Measurements from ENCODE around the gene CDC42BPB.

Gene CDC42BPB

GRCh38 chr14:102914474-102915291, 142.7 kb downstream of the CDC42BPB start:
- H3K27ac ChIP-seq (ENCODE audit: low read length): no peak overlapping the region
- peaks cover 3% of the 10 kb centered on the region for H3K4me1 ChIP-seq (ENCODE audit: control insufficient read depth, insufficient read depth, low read length)
- no peak for DNase-seq (ENCODE audit: low read depth, low spot score)
- no peak overlapping the region for H3K4me3 ChIP-seq (ENCODE audit: low read length)
- H3K36me3 ChIP-seq (ENCODE audit: control insufficient read depth, insufficient read depth, low read length): 0 out of 2 replicates have a peak, but pooled peaks cover under 1% of the 10 kb centered on the region
- H3K27me3 ChIP-seq (ENCODE audit: control insufficient read depth, insufficient read depth, low read length): no peaks in the 10 kb centered on the region
- H3K9me3 ChIP-seq (ENCODE audit: control insufficient read depth, insufficient read depth, low read length): no peaks in the 10 kb centered on the region
- no CpG with 5 or more reads among the region's 26 CpGs for WGBS (ENCODE audit: insufficient coverage, insufficient read length)

- Histone ChIP-seq H3K4me1 (ENCODE audit: control insufficient read depth, insufficient read depth, low read length) (peaks cover 3% of the 10 kb centered on the region), H3K4me3 (ENCODE audit: low read length) (no peak overlapping the region), H3K27ac (ENCODE audit: low read length) (no peak overlapping the region), H3K27me3 (ENCODE audit: control insufficient read depth, insufficient read depth, low read length) (no peaks in the 10 kb centered on the region), H3K36me3 (ENCODE audit: control insufficient read depth, insufficient read depth, low read length) (0 out of 2 replicates have a peak, but pooled peaks cover 2% of the 10 kb centered on the region), H3K9me3 (ENCODE audit: control insufficient read depth, insufficient read depth, low read length) (no peaks in the 10 kb centered on the region)
- WGBS (ENCODE audit: insufficient coverage, insufficient read length): no CpG with 5 or more reads among the region's 28 CpGs
- no peak for DNase-seq (ENCODE audit: low read depth, low spot score)
Observed at GRCh38 chr14:102913341-102914211, 143.8 kb downstream of the CDC42BPB start.

DNA sequence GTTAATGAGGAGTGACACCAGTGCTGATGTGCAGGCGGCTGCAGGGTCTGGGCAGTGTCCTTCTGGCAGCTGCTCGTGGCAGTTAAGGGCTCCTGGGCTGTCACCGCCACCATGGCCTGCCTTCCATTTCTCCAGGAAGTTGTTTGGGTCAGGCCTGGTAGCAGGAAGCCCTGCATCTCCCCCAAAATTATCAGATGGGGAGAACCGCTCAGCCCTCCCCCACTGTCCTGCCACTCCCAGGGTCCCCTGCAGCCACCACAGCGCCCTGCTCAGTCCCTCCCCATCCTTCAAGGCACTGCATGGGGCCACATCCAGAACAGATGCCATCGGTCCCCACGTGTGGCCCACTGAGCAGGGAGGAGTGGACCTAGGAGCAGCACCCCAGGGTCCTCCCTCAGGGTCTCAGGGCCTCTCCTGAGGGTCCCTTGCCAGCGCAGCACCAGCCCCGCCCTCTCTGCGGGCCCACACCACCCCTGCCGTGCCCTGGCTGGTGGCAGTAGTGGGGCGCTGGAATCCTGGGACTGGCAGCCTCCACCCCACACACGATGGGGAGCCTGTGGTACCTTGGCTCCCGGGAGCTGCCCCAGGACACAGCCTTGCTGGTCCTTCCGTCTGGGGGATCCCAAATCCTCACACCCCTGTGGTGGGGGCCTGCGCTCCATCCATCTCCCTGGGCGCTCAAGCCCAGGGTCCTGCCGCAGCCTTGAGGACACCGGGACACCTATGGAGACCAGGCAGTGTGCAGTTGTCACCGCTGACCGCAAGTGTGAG, 145.2 kb downstream of the CDC42BPB start:
- no peaks in the 10 kb centered on the region; the same call in 1 of the 2 replicates for H3K4me1 ChIP-seq (ENCODE audit: control insufficient read depth, insufficient read depth, low read length)
- peaks cover 7% of the 10 kb centered on the region; the same call in 1 of the 2 replicates for H3K36me3 ChIP-seq (ENCODE audit: control insufficient read depth, insufficient read depth, low read length)
- no peak for DNase-seq (ENCODE audit: low read depth, low spot score)
- H3K27me3 ChIP-seq (ENCODE audit: control insufficient read depth, insufficient read depth, low read length): no peaks in the 10 kb centered on the region
- H3K9me3 ChIP-seq (ENCODE audit: control insufficient read depth, insufficient read depth, low read length): no peaks in the 10 kb centered on the region
- no peak overlapping the region for H3K4me3 ChIP-seq (ENCODE audit: low read length)
- no peak overlapping the region for H3K27ac ChIP-seq (ENCODE audit: low read length)
- WGBS (ENCODE audit: insufficient coverage, insufficient read length): no CpG with 5 or more reads among the region's 21 CpGs

DNA sequence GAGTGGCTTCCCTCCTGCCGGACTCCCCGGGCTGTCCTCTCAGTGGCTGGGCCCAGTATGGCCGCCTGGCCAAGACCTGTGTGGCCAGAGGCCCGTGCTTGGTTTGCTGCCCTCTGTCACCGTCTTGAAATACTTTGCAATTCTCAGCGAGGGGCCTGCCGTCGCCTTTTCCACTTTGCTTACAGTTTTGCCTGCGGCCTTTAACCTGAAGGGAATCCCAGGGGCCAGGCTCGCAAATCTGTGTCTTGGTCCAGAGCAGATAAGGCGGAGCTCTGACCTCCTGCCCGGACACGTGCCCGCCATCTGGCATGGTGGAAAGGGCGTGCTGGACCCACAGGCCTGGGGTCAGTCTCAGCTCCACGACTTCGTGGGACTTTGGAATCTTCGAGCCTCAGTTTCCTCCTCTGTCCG, 145.8 kb downstream of the CDC42BPB start:
- no peak for DNase-seq (ENCODE audit: low read depth, low spot score)
- no peak overlapping the region for H3K27ac ChIP-seq (ENCODE audit: low read length)
- no CpG with 5 or more reads among the region's 19 CpGs for WGBS (ENCODE audit: insufficient coverage, insufficient read length)
- no peak overlapping the region for H3K4me3 ChIP-seq (ENCODE audit: low read length)
- peaks cover 7% of the 10 kb centered on the region; the same call in 1 of the 2 replicates for H3K36me3 ChIP-seq (ENCODE audit: control insufficient read depth, insufficient read depth, low read length)
- no peaks in the 10 kb centered on the region; the same call in 1 of the 2 replicates for H3K4me1 ChIP-seq (ENCODE audit: control insufficient read depth, insufficient read depth, low read length)
- no peaks in the 10 kb centered on the region; the same call in 1 of the 2 replicates for H3K9me3 ChIP-seq (ENCODE audit: control insufficient read depth, insufficient read depth, low read length)
- no peaks in the 10 kb centered on the region for H3K27me3 ChIP-seq (ENCODE audit: control insufficient read depth, insufficient read depth, low read length)

- no peaks in the 10 kb centered on the region for H3K27me3 ChIP-seq (ENCODE audit: control insufficient read depth, insufficient read depth, low read length)
- H3K27ac ChIP-seq (ENCODE audit: low read length): no peak overlapping the region
- H3K4me3 ChIP-seq (ENCODE audit: low read length): no peak overlapping the region
- DNase-seq (ENCODE audit: low read depth, low spot score): no peak
- no CpG with 5 or more reads among the region's 21 CpGs for WGBS (ENCODE audit: insufficient coverage, insufficient read length)
- H3K4me1 ChIP-seq (ENCODE audit: control insufficient read depth, insufficient read depth, low read length): no peaks in the 10 kb centered on the region; the same call in 1 of the 2 replicates
- H3K36me3 ChIP-seq (ENCODE audit: control insufficient read depth, insufficient read depth, low read length): peaks cover 7% of the 10 kb centered on the region; the same call in 1 of the 2 replicates
- H3K9me3 ChIP-seq (ENCODE audit: control insufficient read depth, insufficient read depth, low read length): no peaks in the 10 kb centered on the region; the same call in 1 of the 2 replicates
Observed at GRCh38 chr14:102910442-102910841, 146.9 kb downstream of the CDC42BPB start.

GRCh38 chr14:102909911-102910310, 147.4 kb downstream of the CDC42BPB start:
- Histone ChIP-seq H3K4me3 (ENCODE audit: low read length) (no peak overlapping the region), H3K9me3 (ENCODE audit: control insufficient read depth, insufficient read depth, low read length) (no peaks in the 10 kb centered on the region; the same call in 1 of the 2 replicates), H3K36me3 (ENCODE audit: control insufficient read depth, insufficient read depth, low read length) (peaks cover 11% of the 10 kb centered on the region; the same call in 1 of the 2 replicates), H3K27ac (ENCODE audit: low read length) (no peak overlapping the region), H3K27me3 (ENCODE audit: control insufficient read depth, insufficient read depth, low read length) (no peaks in the 10 kb centered on the region), H3K4me1 (ENCODE audit: control insufficient read depth, insufficient read depth, low read length) (no peaks in the 10 kb centered on the region; the same call in 1 of the 2 replicates)
- DNase-seq (ENCODE audit: low read depth, low spot score): no peak
- no CpG with 5 or more reads among the region's 10 CpGs for WGBS (ENCODE audit: insufficient coverage, insufficient read length)

DNA sequence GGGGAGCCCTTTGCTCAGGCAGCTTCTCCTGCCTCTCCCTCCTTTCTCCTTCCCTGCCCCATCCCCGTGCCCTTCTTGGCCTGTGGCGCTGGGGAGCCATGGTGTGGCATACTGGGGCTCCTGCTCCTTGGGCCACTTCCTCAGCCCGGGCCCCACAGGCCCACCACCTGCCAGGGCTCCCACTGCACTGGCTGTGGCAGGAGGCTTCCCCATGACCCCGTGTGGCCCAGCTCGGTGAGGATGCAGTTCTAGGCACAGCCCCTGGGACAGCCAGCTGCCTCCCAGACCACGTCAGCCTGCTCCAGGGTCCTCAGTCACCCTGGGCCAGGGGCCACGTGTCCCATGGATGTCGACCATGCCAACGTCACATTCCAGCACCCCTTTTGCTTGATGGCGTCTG, 147.9 kb downstream of the CDC42BPB start:
- Histone ChIP-seq H3K4me1 (ENCODE audit: control insufficient read depth, insufficient read depth, low read length) (no peaks in the 10 kb centered on the region; the same call in 1 of the 2 replicates), H3K27ac (ENCODE audit: low read length) (no peak overlapping the region), H3K27me3 (ENCODE audit: control insufficient read depth, insufficient read depth, low read length) (no peaks in the 10 kb centered on the region), H3K4me3 (ENCODE audit: low read length) (no peak overlapping the region), H3K36me3 (ENCODE audit: control insufficient read depth, insufficient read depth, low read length) (peaks cover 11% of the 10 kb centered on the region; the same call in 1 of the 2 replicates), H3K9me3 (ENCODE audit: control insufficient read depth, insufficient read depth, low read length) (no peaks in the 10 kb centered on the region; the same call in 1 of the 2 replicates)
- no CpG with 5 or more reads among the region's 10 CpGs for WGBS (ENCODE audit: insufficient coverage, insufficient read length)
- no peak for DNase-seq (ENCODE audit: low read depth, low spot score)

- no CpG with 5 or more reads among the region's 29 CpGs for WGBS (ENCODE audit: insufficient coverage, insufficient read length)
- Histone ChIP-seq H3K9me3 (ENCODE audit: control insufficient read depth, insufficient read depth, low read length) (no peaks in the 10 kb centered on the region; the same call in 1 of the 2 replicates), H3K36me3 (ENCODE audit: control insufficient read depth, insufficient read depth, low read length) (peaks cover 11% of the 10 kb centered on the region; the same call in 1 of the 2 replicates), H3K27ac (ENCODE audit: low read length) (no peak overlapping the region), H3K4me1 (ENCODE audit: control insufficient read depth, insufficient read depth, low read length) (no peaks in the 10 kb centered on the region; the same call in 1 of the 2 replicates), H3K4me3 (ENCODE audit: low read length) (no peak overlapping the region), H3K27me3 (ENCODE audit: control insufficient read depth, insufficient read depth, low read length) (no peaks in the 10 kb centered on the region)
- DNase-seq (ENCODE audit: low read depth, low spot score): no peak
Observed at GRCh38 chr14:102908766-102909455, 148.4 kb downstream of the CDC42BPB start.

- Histone ChIP-seq H3K36me3 (ENCODE audit: control insufficient read depth, insufficient read depth, low read length) (peaks cover 11% of the 10 kb centered on the region; the same call in 1 of the 2 replicates), H3K4me3 (ENCODE audit: low read length) (no peak overlapping the region), H3K4me1 (ENCODE audit: control insufficient read depth, insufficient read depth, low read length) (no peaks in the 10 kb centered on the region), H3K27me3 (ENCODE audit: control insufficient read depth, insufficient read depth, low read length) (no peaks in the 10 kb centered on the region), H3K27ac (ENCODE audit: low read length) (no peak overlapping the region), H3K9me3 (ENCODE audit: control insufficient read depth, insufficient read depth, low read length) (no peaks in the 10 kb centered on the region; the same call in 1 of the 2 replicates)
- no CpG with 5 or more reads among the region's 23 CpGs for WGBS (ENCODE audit: insufficient coverage, insufficient read length)
- no peak for DNase-seq (ENCODE audit: low read depth, low spot score)
Observed at GRCh38 chr14:102907980-102908730, 149.2 kb downstream of the CDC42BPB start.
